ENCODE data around the gene PRRG4.

DNA sequence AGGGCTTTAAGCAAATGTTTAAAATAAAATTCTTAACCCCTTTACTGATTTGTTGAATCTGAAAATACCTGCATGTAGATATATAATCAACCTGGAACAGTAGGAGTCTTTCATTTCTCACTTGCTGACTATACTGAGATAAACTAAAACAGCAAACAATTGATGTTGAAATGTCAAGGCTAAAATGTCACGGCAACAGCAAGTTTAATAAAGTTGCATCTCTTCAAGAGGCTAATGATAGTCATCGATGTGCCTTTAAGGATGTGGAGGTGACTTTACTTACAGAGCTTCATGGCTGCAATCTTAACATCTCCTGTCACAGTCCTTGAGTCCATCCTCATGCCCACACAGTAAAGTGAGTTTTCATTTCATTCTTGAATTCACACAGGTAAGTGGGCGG lies 3.6 kb upstream of the PRRG4 start:
- TF ChIP-seq EZH2 (IDR thresholded peaks at IDR 0.05; ENCODE audit: insufficient read depth, poor library complexity, severe bottlenecking) (no peak), EZH2phosphoT487 (IDR thresholded peaks at IDR 0.05; ENCODE audit: insufficient read depth, low read depth) (no peak)

All from GM23248 (cell line).